GM12864 (cell line): ENCODE results near the gene CAMK2B.

Experiments used
- DNase-seq: peaks from one replicate; pipeline ENCODE4 v3.0.0-alpha.2; 2011; ENCODE audit warnings: low read depth
- H3K4me3 ChIP-seq: 2 replicates; pipeline ENCODE4 v1.5.1; 2011; ENCODE audit warnings: mild to moderate bottlenecking, low read depth, low read length, control low read depth
- TF ChIP-seq, protein P1 (sequence below): IDR thresholded peaks from 2 replicates; pipeline ENCODE4 v1.5.1; 2011; ENCODE audit warnings: low read depth, mild to moderate bottlenecking, moderate library complexity, low read length, control low read depth, inconsistent platforms; ENCODE audit errors: missing control alignments

The CAMK2B gene

DNA sequence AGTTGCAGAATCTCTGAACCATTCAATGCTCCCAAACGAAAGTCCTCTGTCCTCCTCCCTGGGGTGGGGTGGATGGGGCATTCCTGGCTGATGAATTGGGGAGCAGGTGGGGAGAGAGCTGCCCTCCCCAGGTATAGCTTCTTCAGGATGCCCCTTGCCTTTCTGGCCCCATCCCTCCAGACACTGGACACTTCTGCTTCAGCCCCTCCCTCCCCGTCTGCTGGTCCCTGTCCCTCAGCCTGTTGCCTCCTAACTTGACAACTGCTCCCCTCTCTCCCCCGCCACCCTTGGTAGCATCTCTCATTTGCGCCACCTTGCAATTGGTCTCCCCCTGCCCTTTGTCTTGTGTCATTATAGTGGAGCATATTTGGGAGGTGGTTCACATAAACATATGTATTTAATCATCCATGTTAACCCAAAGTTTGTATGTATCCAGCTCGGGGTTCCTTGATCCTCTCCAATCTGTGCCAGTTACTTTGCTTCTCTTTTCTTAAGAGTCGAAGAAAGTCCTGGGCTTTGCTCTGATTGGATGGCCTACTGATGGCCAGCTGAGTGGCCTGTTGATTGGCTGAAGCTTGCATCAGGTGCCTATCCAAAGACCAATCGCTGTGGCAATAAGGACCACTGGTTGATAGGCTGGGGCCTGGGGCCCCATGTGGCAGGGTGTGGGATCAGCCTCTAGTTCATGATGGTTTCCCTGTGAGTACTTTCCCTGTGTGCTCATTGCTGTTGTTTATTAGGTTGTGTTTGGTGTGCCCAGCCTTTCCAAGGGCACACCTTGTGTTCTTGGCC is 132.2 kb downstream of the CAMK2B start:
- DNase-seq, result no peak
- TF ChIP-seq, protein P1, sequence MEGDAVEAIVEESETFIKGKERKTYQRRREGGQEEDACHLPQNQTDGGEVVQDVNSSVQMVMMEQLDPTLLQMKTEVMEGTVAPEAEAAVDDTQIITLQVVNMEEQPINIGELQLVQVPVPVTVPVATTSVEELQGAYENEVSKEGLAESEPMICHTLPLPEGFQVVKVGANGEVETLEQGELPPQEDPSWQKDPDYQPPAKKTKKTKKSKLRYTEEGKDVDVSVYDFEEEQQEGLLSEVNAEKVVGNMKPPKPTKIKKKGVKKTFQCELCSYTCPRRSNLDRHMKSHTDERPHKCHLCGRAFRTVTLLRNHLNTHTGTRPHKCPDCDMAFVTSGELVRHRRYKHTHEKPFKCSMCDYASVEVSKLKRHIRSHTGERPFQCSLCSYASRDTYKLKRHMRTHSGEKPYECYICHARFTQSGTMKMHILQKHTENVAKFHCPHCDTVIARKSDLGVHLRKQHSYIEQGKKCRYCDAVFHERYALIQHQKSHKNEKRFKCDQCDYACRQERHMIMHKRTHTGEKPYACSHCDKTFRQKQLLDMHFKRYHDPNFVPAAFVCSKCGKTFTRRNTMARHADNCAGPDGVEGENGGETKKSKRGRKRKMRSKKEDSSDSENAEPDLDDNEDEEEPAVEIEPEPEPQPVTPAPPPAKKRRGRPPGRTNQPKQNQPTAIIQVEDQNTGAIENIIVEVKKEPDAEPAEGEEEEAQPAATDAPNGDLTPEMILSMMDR, result no peak

GRCh38 chr7:44191171-44191570 is 134.2 kb downstream of the CAMK2B start:
- DNase-seq, result no peak
- no peak overlapping the region for H3K4me3 ChIP-seq
- TF ChIP-seq, protein P1, result no peak

More for the DNA sequence above, 132.2 kb downstream of the CAMK2B start:
- no peak overlapping the region for H3K4me3 ChIP-seq

DNA sequence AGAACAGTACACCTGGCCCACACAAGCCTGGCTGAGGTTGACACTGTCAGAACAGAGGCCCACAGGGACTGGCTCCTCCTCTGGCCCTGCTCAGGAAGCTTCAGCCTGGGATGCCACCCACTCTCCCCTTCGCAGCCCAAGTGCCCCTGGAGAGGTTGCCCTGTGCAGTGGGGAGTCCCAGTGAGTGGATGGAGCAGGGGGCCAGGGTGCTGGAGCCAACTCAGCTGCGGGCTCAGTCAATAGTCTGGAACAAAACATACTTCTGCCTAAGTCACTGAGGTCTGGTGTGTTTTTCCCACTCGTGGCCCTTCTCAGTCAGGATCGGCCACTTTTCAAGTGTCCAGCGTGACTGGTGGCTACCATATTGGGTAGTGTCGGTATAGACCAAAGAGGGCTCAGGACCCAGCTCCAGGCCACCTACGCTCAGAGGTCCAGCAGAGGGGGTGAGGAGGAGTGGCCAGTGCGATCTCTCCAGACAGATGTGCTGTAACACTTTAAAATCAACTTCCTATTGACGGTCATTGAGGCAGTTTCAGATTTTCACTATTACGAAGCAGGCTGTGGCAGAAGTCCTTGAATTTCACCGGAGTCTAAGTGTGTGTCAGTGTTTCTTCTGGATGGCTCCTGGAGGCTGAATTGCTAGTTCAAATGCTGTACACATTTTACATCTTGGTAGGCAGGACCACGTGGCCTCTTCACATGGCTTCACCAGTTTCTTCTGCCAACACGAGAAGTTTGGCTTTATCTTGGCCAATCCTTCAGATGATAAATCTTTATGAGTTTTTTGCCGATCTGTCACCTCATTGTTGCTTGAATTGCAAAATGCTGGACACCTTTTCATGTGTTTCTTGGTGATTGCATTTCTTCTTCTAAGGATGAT is 135.2 kb downstream of the CAMK2B start:
- no peak overlapping the region for H3K4me3 ChIP-seq
- TF ChIP-seq, protein P1, result no peak
- DNase-seq, result no peak

GRCh38 chr7:44189286-44189992 is 136.0 kb downstream of the CAMK2B start, which contains the start of gene GCK:
Gene GCK (minus strand): TSS chr7:44189439. CDS start chr7:44188953, 486 bp downstream.
- TF ChIP-seq, protein P1, result no peak
- no peak within 1 kb of the TSS for H3K4me3 ChIP-seq
- DNase-seq, result no peak

DNA sequence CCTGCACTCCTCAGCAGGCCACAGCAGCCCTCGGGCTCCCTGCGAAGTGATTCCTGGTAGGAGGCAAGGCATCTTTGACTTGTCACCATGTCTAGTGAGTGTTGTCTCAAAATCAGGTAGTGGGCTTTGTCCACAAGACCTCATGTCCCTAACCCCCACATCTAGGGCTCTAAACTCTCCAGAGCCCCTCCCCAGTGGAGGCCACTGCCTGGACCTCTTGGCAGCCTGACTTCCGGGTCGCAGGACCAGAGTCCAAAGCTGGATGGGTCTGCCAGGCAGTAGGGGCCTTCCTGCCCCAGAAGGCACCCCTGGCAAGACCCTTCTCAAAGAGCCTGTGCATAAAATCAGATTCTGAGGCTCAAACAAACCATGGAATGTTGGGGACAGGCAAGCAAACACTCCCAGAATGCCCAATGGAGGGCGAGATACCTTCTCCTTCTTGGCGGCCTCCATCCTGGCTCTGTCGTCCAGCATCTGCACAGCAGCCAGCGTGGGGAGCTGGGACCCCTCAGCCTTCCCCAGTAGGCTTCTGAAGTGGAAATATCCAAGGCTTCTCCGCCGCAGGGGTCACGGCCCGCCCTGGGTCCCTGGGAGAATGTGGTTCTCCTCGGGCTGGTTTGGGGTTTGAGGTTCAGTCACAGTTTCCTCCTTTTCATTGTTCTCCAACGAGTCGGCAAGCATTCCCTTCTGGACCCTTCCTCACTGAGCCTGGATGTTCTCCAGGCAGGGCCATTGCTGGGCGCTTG is 136.7 kb downstream of the CAMK2B start:
- no peak for DNase-seq
- H3K4me3 ChIP-seq, result no peak overlapping the region
- TF ChIP-seq, protein P1, result no peak
